Activated CD4-positive, alpha-beta T cell treated with anti-CD3 and anti-CD28 coated beads for 1 hour (primary cell): ENCODE data around the gene UBTD1.

Experiments
- DNase-seq: peaks from one replicate; pipeline ENCODE4 v3.0.0-alpha.2; 2020

UBTD1 gene

GRCh38 chr10:97483921-97484320, 14.8 kb upstream of the UBTD1 start:
- DNase-seq = no peak

- DNase-seq = no peak
Measured at GRCh38 chr10:97485647-97486281, 13.0 kb upstream of the UBTD1 start.

GRCh38 chr10:97490592-97490991, 8.1 kb upstream of the UBTD1 start:
- DNase-seq = no peak

GRCh38 chr10:97494151-97494550, 4.6 kb upstream of the UBTD1 start:
- DNase-seq = no peak

GRCh38 chr10:97494863-97495506, 3.7 kb upstream of the UBTD1 start:
- DNase-seq = no peak

GRCh38 chr10:97497572-97498075, 1.1 kb upstream of the UBTD1 start:
- peak; percentile 39 for DNase-seq

- DNase-seq = peak; percentile 99
Measured at GRCh38 chr10:97498076-97498840, 466 bp upstream of the UBTD1 start, which contains the start of gene MMS19. TSS of gene MMS19 (minus strand) at chr10:97498422. CDS start at chr10:97498384, 38 bp downstream.

DNA sequence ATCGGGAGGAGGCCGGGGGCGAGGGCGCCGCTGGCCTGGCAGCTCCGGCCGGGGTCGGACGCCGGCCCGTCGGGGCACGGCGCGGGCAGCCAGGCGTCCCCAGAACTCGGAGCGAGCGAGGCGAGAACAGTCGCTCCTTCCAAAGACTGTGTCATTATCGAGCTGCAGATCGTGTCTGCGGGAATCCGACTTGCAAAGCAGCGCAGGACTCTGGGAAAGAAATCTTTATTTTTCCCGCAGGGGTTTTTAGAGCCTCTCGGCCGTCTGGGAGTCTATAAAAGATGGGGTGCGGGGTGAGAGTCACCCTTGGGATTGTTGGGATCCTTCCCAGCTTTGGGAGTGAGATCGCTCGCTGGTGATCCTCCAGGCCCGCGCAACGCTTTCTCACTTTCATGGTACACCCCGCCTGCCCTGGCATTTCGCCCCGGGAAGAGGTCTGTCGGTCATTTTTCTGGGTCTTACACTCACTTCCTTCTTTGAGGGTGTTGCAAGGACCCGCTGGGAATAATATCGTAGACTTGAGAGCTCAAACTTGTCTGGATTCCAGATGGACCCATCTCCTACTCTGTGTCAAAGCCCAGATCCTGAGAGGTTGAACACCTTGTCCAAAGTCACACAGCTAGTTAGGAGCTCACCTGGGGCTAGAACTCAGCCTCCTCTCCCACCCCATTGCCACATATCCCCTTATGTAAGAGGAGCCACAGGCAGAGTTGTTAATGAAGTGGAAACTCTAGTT, 1.0 kb downstream of the UBTD1 start:
- no peak for DNase-seq

DNA sequence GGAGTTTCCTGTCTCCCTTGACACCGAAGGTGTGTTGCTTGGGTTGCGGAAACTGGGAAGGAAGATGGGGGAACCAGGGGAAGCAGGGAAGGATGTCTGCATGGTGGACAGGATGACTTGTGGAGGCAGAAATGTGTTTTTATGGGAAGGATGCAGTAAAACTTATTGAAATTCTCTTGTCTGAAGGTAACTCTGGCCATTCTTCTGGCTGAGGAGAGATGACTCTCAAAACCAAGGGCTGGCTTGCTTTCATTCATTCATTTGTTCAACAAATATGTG, 1.5 kb downstream of the UBTD1 start:
- DNase-seq = no peak

- DNase-seq = no peak
Measured at GRCh38 chr10:97502916-97503315, 4.2 kb downstream of the UBTD1 start.

GRCh38 chr10:97503406-97503805, 4.7 kb downstream of the UBTD1 start:
- no peak for DNase-seq

- DNase-seq = no peak
Measured at GRCh38 chr10:97505152-97505551, 6.4 kb downstream of the UBTD1 start.

GRCh38 chr10:97506199-97506991, 7.7 kb downstream of the UBTD1 start:
- no peak for DNase-seq

- no peak for DNase-seq
Measured at GRCh38 chr10:97508342-97508741, 9.6 kb downstream of the UBTD1 start.

DNA sequence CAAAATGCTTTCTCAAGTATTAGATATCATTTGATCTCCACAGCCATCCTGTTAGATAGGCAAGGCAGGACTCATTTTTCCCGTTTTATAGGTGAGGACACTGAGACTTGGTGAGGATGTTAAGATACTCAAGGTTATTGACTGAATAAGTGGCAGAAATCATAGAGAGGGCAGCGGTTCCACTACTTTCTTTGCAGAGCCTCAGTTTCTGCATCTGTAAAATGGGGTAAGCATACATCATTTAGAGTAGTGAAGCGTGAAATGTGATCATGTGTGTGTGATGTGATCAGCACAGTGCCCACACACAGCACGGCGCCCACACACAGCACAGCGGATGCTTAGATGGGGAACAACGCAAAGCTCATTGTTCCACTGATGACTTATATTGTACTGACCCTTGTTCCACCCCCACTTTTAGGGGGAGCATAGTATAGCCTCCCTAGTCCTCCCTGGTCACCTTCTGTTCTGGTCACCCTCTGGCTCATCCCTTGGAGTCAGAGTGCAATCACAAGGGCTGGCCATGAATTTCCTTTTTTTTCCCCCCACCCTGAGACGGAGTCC, 10.5 kb downstream of the UBTD1 start:
- no peak for DNase-seq

DNA sequence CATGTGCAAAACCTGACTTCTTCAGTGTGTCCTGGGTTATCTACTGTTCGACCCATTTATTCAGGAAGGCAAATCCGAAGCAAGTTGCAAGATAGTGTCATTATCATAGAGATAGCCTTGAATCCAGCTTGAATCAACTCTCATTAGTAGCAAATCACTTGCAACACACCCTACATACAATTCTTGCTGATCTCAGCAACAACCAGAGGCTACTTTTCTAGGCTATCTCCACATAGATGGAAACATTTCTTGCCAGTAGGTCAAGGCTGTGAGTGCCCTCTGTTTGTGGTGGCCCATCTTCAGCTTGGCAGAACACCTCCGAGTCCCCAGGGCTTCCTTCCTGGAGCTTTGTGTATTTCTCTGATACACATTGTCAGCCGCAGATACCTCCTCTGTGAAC, 12.0 kb downstream of the UBTD1 start:
- DNase-seq = no peak

DNA sequence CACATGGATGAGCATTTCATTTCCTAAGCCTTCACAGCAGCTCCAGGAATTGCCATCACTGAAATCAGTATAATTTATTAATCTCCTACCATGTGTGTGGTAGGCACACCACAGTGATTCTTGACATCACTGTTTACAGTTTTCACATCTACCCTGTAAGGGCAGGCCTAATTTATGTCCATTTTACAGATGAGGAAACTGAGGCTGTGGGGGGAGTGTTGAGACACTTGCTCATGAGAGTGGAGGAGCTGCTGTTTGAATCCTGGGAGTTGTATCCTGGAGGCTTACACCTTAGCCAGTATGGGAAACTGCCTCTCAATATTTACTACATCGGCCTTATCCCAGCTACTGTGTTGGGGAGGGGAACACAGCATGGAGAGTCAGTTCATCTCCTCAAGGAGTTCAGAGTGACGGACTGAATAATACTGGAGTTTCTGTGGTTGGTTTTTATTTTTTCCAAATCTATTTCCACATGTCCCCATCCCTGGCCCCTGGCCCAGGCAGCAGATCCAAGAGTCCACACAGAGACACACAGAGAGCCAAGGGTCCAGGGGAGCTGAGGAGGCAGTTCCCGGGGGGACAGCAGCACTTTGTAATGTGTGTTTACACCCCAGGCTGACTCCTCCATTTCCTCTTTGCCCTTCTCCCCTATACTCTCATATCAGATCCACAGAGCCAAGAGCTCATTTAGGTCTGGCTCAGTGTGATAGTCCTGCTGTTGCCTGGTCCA, 13.2 kb downstream of the UBTD1 start:
- no peak for DNase-seq

DNA sequence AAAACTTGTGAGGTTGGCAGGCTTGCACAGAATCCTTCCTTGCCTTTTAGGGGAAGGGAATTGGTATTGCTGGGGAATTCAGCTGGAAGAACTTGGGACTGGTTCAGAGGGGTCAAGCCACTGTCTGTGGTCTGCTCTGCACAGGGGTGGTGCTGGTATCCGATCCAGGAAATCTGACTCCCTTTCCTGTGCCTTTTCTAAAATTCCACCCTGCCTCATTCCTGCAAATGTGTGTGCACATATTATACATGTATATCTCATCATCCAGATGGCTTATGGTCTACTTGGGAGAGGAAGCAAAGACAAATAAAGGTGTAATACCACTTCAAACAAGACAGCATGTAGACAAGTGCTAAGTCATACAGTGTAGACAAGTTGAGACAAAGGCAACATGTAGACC, 14.3 kb downstream of the UBTD1 start:
- DNase-seq = no peak

DNA sequence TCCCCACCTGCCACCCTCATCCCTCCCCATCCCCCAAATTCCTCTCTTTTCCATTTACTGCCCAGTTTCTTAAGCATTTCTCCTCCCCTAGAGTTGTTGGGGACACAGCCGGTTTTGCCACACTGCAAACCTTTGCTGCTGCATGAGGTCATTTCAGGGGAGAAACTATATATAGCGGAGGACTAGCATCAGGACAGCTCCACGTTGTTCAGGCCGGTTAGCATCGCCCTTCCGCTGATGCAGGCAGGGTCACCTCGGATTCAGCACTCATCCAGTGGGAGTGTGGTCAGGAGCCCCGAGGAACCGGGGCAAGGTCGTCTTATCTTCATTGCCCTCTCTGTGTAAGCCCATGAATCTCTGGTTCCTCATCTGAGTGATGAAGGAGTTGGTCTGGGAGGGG, 15.6 kb downstream of the UBTD1 start:
- DNase-seq = no peak

- no peak for DNase-seq
Measured at GRCh38 chr10:97515271-97515978, 16.7 kb downstream of the UBTD1 start.
